Endothelial cell of umbilical vein (primary cell): ENCODE data around the gene ADCY7.

Experiments
- CTCF ChIP-seq, 2 donors: IDR thresholded peaks; 1 replicate in 1 of 2; 2 replicates in 1 of 2; pipeline ENCODE4 v1.5.1; 2011; ENCODE audit warnings: low read length in 2 of 2, mild to moderate bottlenecking in 2 of 2, moderate library complexity in 2 of 2, control low read depth in 1 of 2, inconsistent platforms in 1 of 2, low read depth in 1 of 2; ENCODE audit not compliant: insufficient read depth in 1 of 2; ENCODE audit errors: extremely low read depth in 1 of 2
- EZH2 ChIP-seq: IDR thresholded peaks from 2 replicates; pipeline ENCODE4 v1.6.1; 2012; ENCODE audit warnings: borderline replicate concordance, low read depth, mild to moderate bottlenecking, moderate library complexity, low read length, inconsistent platforms; ENCODE audit not compliant: severe bottlenecking
- FOS ChIP-seq: IDR thresholded peaks from 2 replicates; pipeline ENCODE4 v1.6.1; 2011; ENCODE audit warnings: mild to moderate bottlenecking, low read length, moderate library complexity, borderline replicate concordance; ENCODE audit not compliant: insufficient read depth
- MAX ChIP-seq: IDR thresholded peaks from 2 replicates; pipeline ENCODE4 v1.6.1; 2011; ENCODE audit not compliant: insufficient read depth, insufficient read length
- MYC ChIP-seq: IDR thresholded peaks from one replicate; pipeline ENCODE4 v1.6.1; 2011; ENCODE audit warnings: mild to moderate bottlenecking, low read depth, low read length
- POLR2A ChIP-seq: IDR thresholded peaks from 2 replicates; pipeline ENCODE4 v1.6.1; 2012; ENCODE audit warnings: low read depth, mild to moderate bottlenecking, control low read depth, low read length
- POLR2AphosphoS5 ChIP-seq: IDR thresholded peaks from 2 replicates; pipeline ENCODE4 v1.6.1; 2012; ENCODE audit warnings: low read depth, mild to moderate bottlenecking, control low read depth, low read length, moderate library complexity; ENCODE audit not compliant: insufficient read depth

- no peak for TF ChIP-seq CTCF (IDR thresholded peaks at IDR 0.05; ENCODE audit: extremely low read depth in 1 of 2, insufficient read depth in 1 of 2, low read depth in 1 of 2, low read length in 2 of 2)
- no peak for TF ChIP-seq POLR2A
- no peak for TF ChIP-seq POLR2AphosphoS5
- no peak for TF ChIP-seq EZH2
- no peak for TF ChIP-seq MAX
- no peak for TF ChIP-seq FOS
- no peak for TF ChIP-seq MYC
These were observed 42.8 kb downstream of the ADCY7 start for GRCh38 chr16:50309156-50309526.
